HG03432 (cell line): ENCODE data around the gene PRKCE.
"Not testable (repeated sequence)": the region's sequence is repeated elsewhere in the genome, so short reads cannot be mapped to it uniquely, and the experiment has no call there.

Experiments
- ATAC-seq: cut with Tn5 transposase; IDR thresholded peaks from one replicate; pipeline ENCODE4 v1.9.1; 2021; ENCODE audit warnings: mild to moderate bottlenecking, moderate library complexity; ENCODE audit not compliant: unreplicated experiment

The PRKCE gene

GRCh38 chr2:46197672-46198071 lies 546.2 kb downstream of the PRKCE start:
- no peak for ATAC-seq

- ATAC-seq: no peak
These were observed 546.8 kb downstream of the PRKCE start for GRCh38 chr2:46198164-46198883.

- no peak for ATAC-seq
These were observed 547.5 kb downstream of the PRKCE start for GRCh38 chr2:46198966-46199365.

- no peak for ATAC-seq
These were observed 548.7 kb downstream of the PRKCE start for GRCh38 chr2:46200100-46200690.

GRCh38 chr2:46200861-46201605 lies 549.6 kb downstream of the PRKCE start:
- ATAC-seq: no peak

- ATAC-seq: no peak
These were observed 551.0 kb downstream of the PRKCE start for GRCh38 chr2:46202453-46202852.

GRCh38 chr2:46202987-46203386 lies 551.5 kb downstream of the PRKCE start:
- ATAC-seq: no peak

GRCh38 chr2:46203636-46204035 lies 552.2 kb downstream of the PRKCE start:
- not testable (repeated sequence) for ATAC-seq

GRCh38 chr2:46207591-46207990 lies 556.1 kb downstream of the PRKCE start:
- ATAC-seq: no peak

- ATAC-seq: no peak
These were observed 557.3 kb downstream of the PRKCE start for GRCh38 chr2:46208766-46209165.

GRCh38 chr2:46210063-46210462 lies 558.6 kb downstream of the PRKCE start:
- no peak for ATAC-seq

GRCh38 chr2:46211461-46211860 lies 560.0 kb downstream of the PRKCE start:
- no peak for ATAC-seq

GRCh38 chr2:46213906-46214305 lies 562.4 kb downstream of the PRKCE start:
- no peak for ATAC-seq

- no peak for ATAC-seq
These were observed 564.7 kb downstream of the PRKCE start for GRCh38 chr2:46216213-46216612.

GRCh38 chr2:46223514-46223913 lies 572.0 kb downstream of the PRKCE start:
- not testable (repeated sequence) for ATAC-seq

- ATAC-seq: no peak
These were observed 573.7 kb downstream of the PRKCE start for GRCh38 chr2:46225150-46225625.

- ATAC-seq: no peak
These were observed 574.3 kb downstream of the PRKCE start for GRCh38 chr2:46225730-46226129.

- no peak for ATAC-seq
These were observed 575.1 kb downstream of the PRKCE start for GRCh38 chr2:46226620-46227019.

- no peak for ATAC-seq
These were observed 575.5 kb downstream of the PRKCE start for GRCh38 chr2:46227022-46227421.

- no peak for ATAC-seq
These were observed 576.3 kb downstream of the PRKCE start for GRCh38 chr2:46227674-46228289.
